CD4-positive, alpha-beta T cell treated with Interleukin-2 at 100 ng/mL for 4 hours (primary cell): ENCODE data around the gene TVP23A.
"Not testable (repeated sequence)": the region's sequence is repeated elsewhere in the genome, so short reads cannot be mapped to it uniquely, and the experiment has no call there.

ENCODE experiments used
- DNase-seq: peaks from one replicate; pipeline ENCODE4 v3.0.0-alpha.2; 2020; ENCODE audit warnings: low spot score

Gene TVP23A

DNA sequence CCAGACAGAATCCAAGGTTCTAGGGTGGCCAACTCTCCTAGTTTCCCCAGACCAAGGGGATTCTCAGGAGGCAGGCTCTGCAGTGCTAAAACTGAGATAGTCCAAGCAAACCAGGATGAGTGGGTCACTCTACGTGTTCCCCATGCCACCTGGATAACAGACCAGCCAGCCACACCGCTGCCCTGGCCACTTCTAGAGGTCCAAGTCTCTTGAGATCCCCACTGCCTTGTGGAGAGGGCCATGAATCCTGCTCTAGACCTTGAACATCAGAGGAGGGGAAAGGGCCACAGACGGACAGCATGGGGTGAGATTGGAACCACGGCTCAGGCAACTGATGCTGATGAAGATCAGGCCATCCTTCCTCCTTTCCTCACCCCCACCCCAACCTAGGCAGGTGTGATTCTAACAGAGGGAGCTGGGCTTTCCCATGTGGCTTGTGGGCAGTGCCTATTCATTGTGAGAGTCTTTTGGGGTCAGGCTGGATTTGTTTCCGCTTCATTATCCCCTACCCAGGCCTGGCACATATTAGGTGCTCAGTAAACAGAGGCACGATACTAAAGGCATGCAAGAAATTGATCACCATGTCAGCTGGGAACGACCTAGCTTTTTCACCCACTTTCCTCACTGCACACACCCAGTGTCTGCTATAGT lies 16.8 kb upstream of the TVP23A start:
- DNase-seq = no peak

DNA sequence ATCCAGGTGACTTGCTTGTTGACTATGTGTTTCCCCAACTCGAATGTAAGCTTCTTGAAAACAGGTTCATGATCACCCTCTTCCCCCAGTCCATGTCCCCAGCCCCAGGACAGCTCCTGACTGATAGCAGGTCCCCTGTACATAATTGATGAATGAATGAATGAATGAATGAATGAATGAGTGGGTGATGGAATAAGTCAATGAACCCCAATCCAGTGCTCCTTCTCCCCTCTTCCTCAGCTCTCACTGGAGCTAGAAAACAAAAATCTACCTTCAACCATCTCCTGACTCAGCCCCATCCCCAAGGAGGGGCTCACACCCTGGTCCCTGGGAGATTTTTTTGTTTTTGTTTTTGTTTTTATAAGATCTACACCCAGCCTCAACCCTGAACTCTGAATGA lies 16.2 kb upstream of the TVP23A start:
- DNase-seq = no peak

DNA sequence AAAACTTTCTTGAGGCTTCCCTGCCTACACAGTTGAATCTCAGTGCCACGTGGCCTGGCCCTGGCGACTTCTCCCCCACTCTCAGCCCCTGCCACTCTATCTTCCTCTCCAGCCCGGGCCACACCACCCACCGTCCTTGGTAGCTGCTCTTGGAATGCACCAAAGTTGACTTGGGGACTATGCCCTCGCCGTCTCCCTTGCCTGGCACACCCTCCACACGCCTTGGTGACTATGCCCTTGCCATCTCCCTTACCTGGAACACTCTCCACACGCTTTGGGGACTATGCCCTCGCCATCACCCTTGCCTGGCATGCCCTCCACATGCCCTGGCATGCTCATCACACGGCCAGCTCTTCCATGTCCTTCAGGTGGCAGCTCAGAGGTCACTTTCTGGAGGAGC lies 15.5 kb upstream of the TVP23A start:
- no peak for DNase-seq

DNA sequence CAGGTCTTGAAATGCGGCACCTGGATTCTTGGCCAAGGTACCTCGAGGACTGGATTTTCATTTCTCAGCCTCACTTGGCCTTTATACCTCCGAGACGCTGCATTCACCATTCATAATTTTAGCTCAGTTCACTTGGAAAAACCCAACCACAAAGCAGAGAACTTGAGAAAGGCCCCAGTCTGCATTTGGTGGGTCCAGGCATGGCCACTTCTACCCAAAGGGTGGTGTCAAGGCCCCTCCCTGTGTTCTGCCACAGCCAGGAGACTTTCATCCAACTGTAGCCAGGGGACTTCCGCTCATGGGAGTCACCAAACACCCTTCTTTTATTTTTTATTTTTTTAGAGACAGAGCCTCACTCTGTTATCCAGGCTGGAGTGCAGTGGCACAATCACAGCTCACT lies 14.7 kb upstream of the TVP23A start:
- DNase-seq = no peak

DNA sequence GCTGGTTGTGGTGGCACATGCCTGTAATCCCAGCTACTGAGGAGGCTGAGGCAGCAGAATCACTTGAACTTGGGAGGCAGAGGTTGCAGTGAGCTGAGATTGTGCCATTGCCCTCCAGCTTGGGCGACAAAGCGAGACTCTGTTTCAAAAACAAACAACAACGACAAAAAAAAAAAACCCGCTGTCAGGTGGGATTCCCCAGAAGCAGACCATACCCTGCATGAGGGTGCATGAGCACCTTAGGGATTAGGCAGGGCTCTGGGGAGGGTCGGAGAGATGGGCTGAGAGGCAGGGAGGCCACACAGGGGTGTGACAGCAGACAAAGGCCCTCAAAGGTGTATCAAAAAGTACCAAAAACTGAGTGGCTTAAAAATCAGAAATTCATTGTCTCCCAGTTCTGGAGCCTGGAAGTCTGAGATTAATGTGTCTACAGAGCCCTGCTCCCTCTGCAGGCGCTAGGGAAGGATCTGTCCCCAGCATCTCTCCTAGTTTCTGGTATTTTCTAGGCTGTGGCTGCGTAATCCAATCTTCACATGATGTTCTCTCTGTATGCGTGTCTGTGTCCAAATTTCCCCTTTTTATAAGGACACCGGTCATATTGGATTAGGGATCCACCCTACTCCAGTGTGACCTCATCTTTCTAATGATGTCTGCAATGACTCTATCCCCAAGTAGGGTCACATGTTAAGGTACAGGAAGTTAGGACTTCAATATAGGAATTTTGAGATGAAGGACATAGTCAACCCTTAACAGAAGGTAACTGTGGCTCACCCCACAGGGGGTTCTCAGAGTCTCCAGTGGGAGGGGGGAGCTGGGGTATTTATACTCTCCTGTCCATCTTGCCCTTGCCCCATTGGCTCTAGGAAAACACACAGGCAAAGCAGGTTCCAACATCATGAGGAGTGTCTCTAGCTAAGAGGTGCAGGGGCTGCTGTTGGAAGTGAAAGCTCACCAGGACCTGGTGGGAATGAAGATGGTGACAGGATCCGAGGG lies 13.6 kb upstream of the TVP23A start:
- no peak for DNase-seq

DNA sequence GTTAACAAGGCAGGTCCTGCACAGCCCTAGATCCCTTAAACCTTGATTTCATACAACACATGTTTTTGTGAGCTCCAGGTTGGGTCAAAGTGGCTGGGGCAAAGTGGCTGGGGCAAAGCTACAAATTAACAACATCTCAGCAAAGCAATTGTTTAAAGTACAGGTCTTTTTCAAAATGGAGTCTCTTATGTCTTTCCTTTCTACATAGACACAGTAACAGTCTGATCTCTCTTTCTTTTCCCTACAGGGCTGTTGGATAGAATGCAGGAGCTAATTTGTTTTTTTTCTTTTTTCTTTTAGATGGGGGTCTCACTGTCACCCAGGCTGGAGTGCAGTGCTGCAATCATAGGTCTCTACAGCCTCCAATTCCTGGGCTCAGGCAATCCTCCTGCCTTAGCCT lies 11.6 kb upstream of the TVP23A start:
- DNase-seq = not testable (repeated sequence)

DNA sequence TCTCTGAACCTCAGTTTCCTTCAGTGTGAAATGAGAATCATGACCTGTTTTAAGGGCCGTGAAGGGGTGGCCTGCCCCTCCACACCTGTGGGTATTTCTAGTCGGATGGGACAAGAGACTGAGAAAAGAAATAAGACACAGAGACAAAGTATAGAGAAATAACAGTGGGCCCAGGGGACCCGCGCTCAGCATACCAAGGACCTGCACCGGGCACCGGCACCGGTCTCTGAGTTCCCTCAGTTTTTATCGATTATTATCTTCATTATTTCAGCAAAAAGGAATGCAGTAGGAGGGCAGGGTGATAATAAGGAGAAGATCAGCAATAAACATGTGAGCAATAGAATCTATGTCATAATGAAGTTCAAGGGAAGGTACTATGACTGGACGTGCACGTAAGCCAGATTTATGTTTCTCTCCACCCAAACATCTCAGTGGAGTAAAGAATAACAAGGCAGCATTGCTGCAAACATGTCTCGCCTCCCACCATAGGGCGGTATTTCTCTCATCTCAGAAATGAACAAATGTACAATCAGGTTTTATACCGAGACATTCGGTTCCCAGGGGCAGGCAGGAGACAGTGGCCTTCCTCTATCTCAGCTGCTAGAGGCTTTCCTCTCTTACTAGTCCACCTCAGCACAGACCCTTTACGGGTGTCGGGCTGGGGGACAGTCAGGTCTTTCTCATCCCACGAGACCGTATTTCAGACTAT lies 10.9 kb upstream of the TVP23A start:
- not testable (repeated sequence) for DNase-seq

DNA sequence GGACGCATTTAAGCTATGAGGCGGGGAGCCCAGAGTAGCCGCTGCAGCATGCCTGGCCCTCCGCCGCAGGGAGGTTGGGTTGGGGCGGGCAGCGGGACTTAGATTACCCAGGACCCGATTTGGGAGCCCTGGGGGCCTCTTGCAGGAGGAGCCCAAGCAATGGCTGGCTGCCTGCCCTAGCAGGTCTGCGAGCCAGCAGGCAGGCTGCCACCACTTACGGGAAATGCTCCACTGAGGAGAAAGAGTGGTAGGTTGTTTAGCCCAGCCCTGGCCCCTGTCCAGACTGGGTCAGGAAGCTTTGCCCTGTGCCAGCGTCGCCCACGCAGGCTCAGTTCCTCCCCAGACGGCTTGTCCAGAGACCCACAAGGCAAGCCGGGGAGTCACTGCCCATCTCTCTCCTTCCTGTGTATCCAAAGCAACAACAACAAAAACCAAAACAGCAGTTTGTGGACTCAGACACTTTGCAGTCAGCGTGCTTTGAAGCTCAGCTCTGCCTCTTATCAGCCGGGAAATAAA lies 10.3 kb upstream of the TVP23A start:
- no peak for DNase-seq

DNA sequence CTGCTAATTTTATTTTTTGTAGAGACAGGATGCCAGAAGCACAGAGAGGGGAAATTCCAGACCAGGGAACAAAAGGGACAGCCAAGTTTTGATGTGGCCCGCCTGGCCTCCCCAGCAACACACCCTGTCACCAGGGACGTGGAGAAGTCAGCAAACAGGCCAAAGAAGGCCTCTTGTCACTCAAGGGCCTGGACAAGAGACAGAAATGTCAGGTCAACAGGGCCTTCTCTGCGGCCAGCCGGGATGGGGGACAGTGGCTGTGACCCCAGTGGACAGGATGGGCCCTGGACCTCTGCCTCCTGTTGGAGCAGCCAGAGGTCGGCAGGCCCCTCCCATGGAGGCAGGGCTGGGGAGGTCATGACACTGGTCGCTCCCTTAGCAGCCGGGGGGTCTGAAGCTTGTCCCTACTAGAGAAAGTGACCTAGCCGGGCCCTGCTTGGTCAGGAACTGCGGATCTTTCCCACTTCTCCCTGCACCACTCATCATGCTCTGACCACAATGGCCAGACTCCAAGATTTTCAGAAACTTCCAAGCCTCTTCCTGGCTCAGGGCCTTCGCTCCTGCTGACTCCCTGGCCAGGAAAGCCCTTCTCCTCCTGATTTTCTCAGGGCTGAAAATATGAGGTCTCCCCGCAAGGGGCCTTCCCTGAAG lies 9.2 kb upstream of the TVP23A start:
- no peak for DNase-seq

DNA sequence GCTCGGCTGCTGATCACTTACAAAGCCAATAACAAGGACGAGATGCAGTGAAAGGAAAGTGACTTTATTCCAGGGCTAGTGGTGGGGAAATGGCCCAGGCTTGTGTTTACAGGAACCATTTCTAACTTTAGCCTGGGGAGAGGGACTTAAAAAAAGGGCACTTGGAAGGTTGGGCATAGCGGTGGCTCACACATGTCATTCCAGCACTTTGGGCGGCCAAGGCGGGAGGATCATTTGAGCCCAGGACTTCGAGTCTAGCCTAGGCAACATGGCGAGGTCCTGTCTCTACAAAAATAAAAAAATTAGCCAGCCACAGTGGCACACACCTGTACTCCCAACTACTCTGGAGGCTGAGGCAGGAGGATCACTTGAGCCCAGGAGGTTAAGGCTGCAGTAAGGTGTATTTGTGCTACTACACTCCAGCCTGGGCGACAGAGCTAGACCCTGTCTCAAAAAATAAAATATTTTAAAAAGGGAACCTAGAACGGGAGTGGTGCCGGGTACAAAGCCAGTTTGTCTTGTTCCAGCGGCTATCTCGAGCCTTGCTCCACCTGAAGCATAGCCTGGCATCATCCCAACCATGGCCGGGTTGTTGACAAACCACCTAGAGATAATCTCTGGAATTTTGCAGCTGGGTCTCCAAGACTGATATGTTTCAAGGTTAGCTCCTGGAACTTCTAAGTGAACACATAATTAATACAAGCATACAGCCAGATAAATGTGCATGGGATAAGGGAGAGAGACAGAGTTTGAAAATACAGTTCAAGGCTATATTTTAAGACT lies 5.7 kb upstream of the TVP23A start:
- DNase-seq = no peak

DNA sequence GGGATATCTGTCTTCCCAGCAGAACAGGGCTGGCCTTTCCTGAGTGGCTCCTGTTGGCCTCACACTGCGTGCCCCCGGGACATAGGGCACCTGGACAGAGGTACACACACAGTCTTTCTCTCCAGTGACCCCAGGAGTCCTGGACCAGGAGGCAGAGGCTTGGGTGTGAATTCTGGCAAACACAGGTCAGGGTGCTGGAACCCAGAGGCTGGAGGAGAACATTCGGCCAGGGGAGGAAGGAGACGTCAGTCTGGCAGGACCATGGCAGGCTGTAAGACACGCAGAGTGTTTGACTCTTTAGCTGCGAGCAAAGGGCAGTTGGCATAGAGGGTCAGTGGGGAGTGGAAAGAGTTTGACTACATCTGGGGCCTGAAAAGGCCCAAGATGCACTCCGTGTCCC lies 4.1 kb upstream of the TVP23A start:
- DNase-seq = no peak

DNA sequence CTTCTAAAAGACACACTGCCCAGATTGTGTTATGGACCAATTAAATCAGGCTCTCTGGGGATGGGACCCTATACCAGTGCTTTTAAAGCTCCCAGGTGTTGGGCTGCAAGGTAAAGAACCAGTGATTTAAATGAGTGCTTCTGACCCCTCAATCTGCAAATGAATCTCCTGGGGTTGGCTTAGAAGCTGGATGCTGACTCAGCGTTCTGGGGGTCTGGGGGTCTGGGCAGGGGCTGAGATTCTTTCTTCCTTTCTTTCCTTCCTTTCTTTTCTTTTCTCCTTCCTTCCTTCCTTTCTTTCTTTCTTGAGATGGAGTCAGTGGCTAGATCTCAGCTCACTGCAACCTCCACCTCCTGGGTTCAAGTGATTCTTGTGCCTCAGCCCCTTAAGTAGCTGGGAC lies 2.0 kb upstream of the TVP23A start:
- DNase-seq = no peak

DNA sequence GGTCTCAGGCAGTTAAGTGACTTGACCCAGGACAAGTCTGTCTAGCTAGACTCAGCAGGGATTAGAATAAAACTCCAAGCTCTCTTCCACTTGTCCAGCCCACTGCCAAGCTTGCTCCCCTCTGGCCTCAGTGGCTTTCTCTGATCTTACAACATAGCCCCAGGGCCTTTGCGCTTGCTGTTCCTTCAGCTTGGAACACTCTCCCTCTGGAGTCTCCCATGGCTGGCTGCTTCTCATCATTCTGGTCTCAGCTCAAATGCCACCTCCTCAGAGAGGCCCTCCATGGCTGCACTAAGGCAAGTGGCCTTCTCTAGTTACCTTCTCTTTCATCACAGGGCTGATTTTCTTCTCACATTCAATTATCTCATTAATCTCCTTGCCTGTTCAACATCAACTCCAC lies 1.1 kb downstream of the TVP23A start:
- no peak for DNase-seq

DNA sequence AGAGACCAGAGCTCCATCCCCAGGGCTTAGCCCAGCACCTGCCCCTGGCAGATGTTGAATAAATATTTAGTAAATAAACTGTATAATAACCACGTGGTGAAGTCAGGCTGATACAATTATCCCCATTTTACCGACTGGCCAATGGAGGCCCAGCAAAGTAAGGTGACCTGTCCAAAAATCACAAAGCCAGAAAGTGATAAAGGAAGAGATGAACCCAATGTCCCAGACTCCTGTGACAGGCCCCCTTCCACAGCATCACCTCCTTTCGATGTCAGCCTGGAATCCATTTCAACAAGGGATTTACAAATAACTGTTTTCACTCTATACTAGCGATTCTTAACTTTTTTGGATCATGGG lies 5.5 kb downstream of the TVP23A start:
- no peak for DNase-seq

DNA sequence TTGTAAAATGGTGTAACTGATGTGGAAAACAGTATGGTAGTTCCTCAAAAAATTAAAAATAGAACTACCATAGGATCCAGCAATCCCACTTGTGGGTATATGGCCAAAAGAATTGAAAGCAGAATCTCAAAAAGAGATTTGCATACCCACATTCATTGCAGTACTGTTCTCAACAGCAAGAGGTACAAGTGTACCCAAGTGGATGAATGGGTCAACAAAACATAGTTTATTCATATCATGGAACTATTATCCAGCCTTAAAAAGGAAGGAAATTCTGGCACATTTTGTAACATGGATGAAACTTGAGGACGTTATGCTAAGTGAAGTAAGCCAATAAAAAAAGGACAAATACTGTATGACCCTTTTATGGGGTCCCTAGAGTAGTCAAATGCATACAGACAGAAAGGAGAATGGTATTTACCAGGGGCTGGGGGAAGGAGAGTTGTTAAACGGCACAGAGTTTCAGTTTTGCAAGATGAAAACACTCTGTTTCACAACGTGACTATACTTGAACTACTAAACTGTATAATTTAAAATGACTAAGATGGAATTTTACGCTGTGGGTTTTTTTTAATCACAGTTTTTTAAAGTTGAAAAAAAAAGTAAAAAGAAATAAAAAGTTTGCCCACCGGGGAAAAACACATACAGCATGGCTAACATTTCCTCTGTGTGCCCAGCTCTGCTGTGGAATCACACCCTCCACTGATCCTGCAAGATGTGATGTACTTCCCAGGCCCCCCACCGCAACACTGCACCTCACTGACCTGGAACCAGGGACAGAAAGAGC lies 6.1 kb downstream of the TVP23A start:
- no peak for DNase-seq

DNA sequence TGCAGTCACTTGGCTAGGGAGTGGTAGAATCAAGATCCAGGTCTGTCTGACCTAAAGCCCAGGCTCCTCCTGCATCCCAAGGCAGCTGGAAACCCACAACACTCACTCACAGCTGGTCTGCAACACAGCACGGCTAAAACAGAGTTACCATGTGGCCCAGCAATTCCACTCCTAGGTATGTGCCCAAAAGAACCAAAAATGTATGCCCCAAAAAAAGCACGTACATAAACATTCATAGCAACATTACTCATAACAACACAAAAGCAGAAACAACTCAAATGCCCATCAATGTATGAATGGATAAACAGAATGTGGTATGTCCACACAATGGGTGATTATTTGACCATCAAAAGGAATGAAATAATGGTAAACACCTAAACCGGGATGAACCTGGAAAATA lies 8.9 kb downstream of the TVP23A start:
- DNase-seq = no peak

DNA sequence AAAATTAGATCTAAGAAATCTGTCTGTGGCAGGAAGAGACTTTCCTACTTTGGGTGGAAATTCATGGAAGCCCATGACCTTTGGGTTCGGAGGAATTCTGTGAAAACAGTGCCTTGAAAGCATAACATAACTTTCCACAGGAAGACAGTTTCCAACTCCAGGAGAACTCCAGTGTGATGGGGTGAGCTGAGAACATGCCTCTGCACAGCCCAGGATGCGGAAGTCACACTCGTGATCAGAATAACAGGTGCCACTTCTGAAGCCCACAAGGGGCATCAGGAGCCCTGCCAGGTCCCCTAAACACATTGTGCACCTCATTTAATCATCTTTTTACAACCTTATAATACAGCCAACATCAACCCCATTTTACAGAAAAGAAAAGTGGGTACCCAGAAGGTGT lies 9.7 kb downstream of the TVP23A start:
- DNase-seq = no peak

DNA sequence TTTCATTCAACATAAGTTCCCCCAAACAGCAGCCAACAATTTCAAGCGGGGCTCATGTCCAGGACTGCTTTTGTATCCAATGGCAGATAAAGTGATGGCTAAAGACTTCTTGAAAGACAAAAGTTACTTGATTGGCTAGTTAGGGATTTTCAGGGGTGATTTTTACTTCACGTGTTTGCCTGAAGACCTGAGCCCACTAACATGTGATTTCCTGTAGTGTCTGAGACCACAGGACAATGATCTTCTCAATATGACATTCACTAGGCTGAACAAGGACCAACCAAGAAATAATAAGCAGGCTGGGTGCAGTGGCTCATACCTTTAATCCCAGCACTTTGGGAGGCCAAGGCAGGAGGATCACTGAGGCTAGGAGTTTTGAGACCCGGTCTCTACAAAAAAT lies 10.4 kb downstream of the TVP23A start:
- DNase-seq = no peak

DNA sequence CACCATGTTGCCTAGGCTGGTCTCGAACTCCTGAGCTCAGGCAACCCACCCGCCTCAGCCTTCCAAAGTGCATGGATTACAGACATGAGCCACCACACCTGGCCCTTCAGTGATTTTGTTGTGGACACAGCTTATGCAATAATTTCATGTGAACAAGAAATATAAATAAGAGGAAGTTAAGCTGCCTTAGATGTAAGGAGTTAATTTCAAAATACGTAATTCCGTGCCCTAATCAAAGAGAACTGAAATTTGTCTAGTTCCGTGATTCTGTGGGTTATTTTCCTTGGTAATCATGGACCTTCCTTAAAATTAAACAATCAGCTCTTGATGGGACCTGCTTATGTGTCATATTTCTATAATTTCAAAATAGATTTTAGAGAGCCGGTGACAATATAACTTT lies 11.9 kb downstream of the TVP23A start:
- DNase-seq = no peak

DNA sequence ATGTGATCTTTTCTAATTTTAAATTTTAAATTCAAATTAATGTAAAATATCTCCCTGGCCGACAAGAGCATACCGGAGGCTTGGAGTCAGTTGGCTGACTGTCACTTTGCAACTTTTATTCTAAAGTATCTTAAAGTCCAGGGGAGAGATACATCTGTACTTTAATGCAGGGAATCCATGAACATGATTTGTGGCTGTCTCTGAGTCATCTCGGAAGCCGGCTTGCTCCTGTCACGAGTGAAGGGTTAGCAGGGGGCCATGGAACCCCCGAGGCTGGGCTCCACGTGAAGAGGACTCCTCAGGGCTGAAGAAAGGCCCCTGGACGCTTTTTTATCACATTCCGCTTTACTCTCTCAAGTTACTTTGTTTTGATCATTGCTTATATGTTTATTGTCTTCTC lies 13.3 kb downstream of the TVP23A start:
- no peak for DNase-seq

DNA sequence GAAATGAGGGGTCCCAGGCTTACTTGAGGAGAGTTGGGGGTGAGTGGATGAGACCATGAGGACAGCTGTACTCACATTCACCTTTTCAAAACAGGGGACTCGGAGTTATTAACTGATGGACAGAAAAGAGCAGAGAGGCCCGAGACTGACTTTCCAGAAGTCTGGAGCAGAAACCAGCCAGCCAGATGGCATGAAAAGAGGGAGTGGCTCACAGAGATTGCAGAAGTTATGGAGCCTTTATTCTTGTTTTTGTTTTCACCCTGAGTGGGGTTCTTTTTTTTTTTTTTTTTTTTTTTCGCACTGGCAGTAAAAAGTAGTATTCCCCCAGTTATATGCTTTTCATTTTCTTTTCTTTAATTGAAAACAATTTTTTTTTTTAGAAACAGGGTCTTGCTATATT lies 18.9 kb downstream of the TVP23A start:
- no peak for DNase-seq
